GM23248 (cell line): ENCODE results near the gene MSS51.

Experiments used
- EZH2 ChIP-seq: fragments of 200-600 bp; sonication (generic); IDR thresholded peaks from 2 replicates; pipeline ENCODE4 v1.6.1; 2018; ENCODE audit warnings: antibody characterized with exemption, mild to moderate bottlenecking; ENCODE audit not compliant: insufficient read depth, poor library complexity, severe bottlenecking
- EZH2phosphoT487 ChIP-seq: fragments of 200-600 bp; sonication (generic); IDR thresholded peaks from 2 replicates; pipeline ENCODE4 v1.6.1; 2018; ENCODE audit warnings: antibody characterized with exemption, moderate library complexity, mild to moderate bottlenecking, low read depth; ENCODE audit not compliant: insufficient read depth

DNA sequence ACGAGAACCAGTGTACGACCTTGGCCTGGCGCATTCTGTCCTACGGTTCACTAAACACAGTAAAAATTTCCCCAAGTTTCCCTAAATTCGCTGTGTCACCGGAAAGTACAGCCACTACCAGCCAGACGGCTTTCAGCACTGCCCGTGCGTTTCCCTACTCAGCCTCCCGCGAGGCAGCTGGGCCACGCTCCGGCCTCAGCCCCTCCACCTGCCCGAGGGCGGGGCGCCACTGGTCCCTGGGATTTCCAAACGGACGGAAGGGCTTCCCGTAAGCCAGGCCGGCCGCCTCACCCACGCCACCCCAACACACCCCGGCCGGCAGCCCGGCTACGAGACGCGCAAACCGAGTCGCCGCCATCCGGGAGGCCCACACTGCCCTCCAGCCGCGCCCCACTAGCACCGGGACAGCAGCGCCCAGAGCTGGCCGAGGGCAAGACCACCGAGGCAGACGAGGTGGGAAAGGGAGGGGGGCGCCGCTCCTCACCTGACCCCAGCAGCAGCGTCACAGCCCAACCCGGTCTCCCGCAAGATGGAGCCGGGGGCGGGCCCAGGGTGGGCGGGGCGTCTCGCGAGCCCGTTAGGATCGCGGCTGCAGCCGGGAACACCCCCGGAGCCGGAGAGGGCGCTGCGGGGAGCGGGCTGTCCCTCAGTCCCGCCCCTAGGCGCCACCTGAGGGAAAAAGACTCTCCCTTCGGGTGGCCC, 19.7 kb downstream of the MSS51 start, which contains the start of gene ANXA7:
- TF ChIP-seq EZH2phosphoT487 (no peak), EZH2 (no peak)
